VCaP (cell line): ENCODE measurements around the gene C5AR1.

ENCODE experiments used
- H3K27ac ChIP-seq: fragments of 450-650 bp; 2 replicates; pipeline ENCODE4 v1.5.1; 2017
- CTCF ChIP-seq: fragments of 450-650 bp; conservative IDR thresholded peaks from 2 replicates; pipeline ENCODE4 v1.5.1; 2017; ENCODE audit warnings: mild to moderate bottlenecking, moderate library complexity

Gene C5AR1

DNA sequence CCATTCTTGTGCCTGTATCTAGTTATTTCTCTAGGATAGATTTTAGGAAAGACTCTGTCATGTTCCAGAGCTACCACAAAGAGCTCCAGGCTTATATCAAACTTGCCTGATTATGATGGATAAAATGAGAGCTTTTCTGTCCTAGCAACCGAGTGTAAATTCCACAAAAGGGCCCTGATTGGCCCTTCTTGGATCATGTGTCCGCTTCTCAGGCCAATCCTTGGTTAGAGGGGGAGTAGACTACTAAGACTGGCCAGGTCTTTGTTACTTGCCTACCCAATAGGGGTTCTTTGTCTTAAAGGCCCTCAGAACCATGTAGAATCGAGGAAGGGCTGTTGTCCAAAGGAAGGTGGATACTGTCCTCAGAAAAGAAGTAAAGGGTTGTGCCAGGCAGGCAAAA lies 41.9 kb downstream of the C5AR1 start:
- TF ChIP-seq CTCF, result no peak
- no peak overlapping the region for H3K27ac ChIP-seq

GRCh38 chr19:47352095-47352494 lies 42.4 kb downstream of the C5AR1 start:
- H3K27ac ChIP-seq, result no peak overlapping the region
- TF ChIP-seq CTCF, result no peak

DNA sequence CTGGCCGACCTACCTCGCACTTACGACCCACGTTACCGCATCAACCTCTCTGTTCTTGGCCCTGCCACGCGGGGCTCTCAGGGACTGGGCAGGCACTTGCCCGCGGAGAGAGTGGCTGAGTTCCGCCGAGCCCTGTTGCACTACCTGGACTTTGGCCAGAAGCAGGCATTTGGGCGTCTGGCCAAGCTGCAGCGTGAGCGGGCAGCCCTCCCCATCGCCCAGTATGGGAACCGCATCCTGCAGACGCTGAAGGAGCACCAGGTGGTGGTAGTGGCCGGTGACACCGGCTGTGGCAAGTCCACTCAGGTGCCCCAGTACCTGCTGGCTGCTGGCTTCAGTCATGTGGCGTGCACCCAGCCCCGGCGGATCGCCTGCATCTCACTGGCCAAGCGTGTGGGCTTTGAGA lies 43.6 kb downstream of the C5AR1 start:
- peak overlapping the region; percentile 14; the same call in 1 of the 2 replicates for H3K27ac ChIP-seq
- TF ChIP-seq CTCF, result no peak

- H3K27ac ChIP-seq, result peak overlapping the region; percentile 22; the same call in 1 of the 2 replicates
- no peak for TF ChIP-seq CTCF
Observed at GRCh38 chr19:47356900-47357299, 47.2 kb downstream of the C5AR1 start.

DNA sequence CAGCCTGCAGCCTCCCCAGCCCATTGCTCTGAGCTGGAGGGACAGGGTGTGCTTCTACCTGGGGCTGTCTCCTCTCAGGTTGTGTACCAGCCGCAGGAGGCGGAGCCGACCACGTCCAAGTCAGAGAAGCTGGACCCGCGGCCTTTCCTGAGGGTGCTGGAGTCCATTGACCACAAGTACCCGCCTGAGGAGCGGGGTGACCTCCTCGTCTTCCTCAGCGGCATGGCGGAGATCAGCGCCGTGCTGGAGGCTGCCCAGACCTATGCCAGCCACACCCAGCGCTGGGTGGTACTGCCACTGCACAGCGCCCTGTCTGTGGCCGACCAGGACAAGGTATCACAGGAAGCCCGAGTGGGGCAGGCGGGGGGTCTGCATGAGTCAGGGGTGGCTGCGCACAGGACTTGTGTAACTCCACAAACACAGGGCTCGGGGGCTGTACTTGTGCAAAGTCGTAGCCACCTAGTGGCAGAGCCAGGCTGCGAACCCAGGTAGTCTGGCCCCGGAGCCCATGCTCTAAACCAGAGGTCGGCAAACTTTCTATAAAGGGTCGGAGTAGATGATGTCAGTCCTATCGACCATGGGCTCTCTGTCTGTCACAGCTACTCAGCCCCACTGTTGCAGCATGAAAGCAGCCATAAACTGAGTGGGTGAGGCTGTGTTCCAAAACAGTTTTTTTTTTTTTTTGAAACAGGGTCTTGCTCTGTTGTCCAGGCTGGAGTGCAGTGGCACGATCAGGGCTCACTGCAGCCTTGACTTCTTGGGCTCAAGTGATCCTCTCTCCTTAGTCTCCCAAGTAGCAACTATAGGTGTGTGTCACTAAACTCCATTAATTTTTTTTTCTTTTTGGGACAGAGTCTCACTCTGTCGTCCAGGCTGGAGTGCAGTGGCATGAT lies 48.4 kb downstream of the C5AR1 start:
- H3K27ac ChIP-seq, result no peak overlapping the region
- TF ChIP-seq CTCF, result peak; percentile 54

DNA sequence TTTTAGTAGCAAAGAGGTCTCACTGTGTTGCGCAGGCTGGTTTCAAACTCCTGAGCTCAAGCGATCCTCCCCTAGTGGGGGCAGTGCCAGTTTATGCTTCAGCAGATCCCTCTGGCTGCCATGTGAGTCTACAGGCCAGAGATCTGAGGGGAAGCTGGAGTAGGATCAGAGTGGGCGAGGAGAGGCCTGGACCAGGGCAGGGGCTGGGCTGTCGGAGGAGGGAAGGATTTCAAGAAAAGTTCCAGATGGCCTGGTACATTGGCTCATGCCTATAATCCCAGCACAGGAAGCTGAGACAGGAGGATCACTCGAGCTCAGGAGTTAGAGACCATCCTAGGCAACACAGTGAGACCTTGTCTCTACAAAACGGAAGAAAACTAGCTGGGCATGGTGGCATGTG lies 49.3 kb downstream of the C5AR1 start:
- TF ChIP-seq CTCF, result no peak
- H3K27ac ChIP-seq, result no peak overlapping the region

DNA sequence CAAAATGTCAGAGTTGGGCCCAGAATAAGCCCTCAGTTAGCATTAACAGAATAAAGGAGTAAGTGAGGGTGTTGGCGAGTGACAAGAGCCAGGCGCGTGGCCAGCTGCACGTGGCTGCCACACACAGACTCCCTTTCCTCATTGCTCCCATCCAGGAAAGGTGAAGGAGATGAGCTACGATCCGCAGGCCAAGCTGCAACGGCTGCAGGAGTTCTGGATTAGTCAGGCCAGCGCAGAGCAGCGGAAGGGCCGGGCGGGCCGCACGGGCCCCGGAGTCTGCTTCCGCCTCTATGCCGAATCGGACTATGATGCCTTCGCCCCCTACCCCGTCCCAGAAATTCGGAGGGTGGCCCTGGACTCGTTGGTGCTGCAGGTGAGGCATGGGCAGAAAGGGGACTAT lies 52.7 kb downstream of the C5AR1 start:
- H3K27ac ChIP-seq, result no peak overlapping the region
- no peak for TF ChIP-seq CTCF
